Neural crest cell (in vitro differentiated cells): ENCODE measurements around the gene RXRA. TPM values are rescaled to one million over a fixed set of nuclear protein-coding genes. Genes with fewer than 3 reads are reported as not detected.
A peak's percentile ranks its signal among the peaks of the same experiment; 100 is the strongest.

Experiments
- DNase-seq: peaks from one replicate; pipeline ENCODE4 v3.0.0; 2021; ENCODE audit warnings: low read depth, mixed read lengths, low spot score
- H3K27ac Mint-ChIP-seq: one replicate; pipeline ENCODE4 v1.8.0; 2021; ENCODE audit warnings: mild to moderate bottlenecking, mixed read lengths; ENCODE audit not compliant: unreplicated experiment
- H3K27me3 Mint-ChIP-seq: 2 replicates; pipeline ENCODE4 v1.8.0; 2021; ENCODE audit warnings: low read depth, mild to moderate bottlenecking, mixed read lengths
- H3K36me3 Mint-ChIP-seq: 2 replicates; pipeline ENCODE4 v1.8.0; 2021; ENCODE audit warnings: low read depth, mild to moderate bottlenecking, mixed read lengths
- H3K4me1 Mint-ChIP-seq: 2 replicates; pipeline ENCODE4 v1.8.0; 2021; ENCODE audit warnings: mixed read lengths
- H3K4me3 Mint-ChIP-seq: one replicate; pipeline ENCODE4 v1.8.0; 2021; ENCODE audit warnings: mild to moderate bottlenecking, mixed read lengths
- H3K9me3 Mint-ChIP-seq: 2 replicates; pipeline ENCODE4 v1.8.0; 2021; ENCODE audit warnings: mixed read lengths
- CTCF ChIP-seq: fragments of 200-600 bp; sonication (generic); conservative IDR thresholded peaks from 2 replicates; pipeline ENCODE4 v1.5.0; 2021; ENCODE audit warnings: antibody characterized with exemption, mild to moderate bottlenecking
- total RNA-seq: library from RNA; stranded (reverse); gene quantifications from 2 replicates; pipeline ENCODE4 v1.2.1, GENCODE V29; 2021

RXRA gene
- total RNA-seq, 1 donor from 2014 or later, result 41.2 TPM

GRCh38 chr9:134466869-134467616 is 140.8 kb downstream of the RXRA start:
- H3K27ac Mint-ChIP-seq, result no peak overlapping the region
- H3K9me3 Mint-ChIP-seq, result no peaks in the 10 kb centered on the region
- H3K4me1 Mint-ChIP-seq, result peaks cover 4% of the 10 kb centered on the region
- H3K4me3 Mint-ChIP-seq, result no peak overlapping the region
- H3K27me3 Mint-ChIP-seq, result no peaks in the 10 kb centered on the region
- no peak for TF ChIP-seq CTCF
- H3K36me3 Mint-ChIP-seq, result no peaks in the 10 kb centered on the region
- no peak for DNase-seq

DNA sequence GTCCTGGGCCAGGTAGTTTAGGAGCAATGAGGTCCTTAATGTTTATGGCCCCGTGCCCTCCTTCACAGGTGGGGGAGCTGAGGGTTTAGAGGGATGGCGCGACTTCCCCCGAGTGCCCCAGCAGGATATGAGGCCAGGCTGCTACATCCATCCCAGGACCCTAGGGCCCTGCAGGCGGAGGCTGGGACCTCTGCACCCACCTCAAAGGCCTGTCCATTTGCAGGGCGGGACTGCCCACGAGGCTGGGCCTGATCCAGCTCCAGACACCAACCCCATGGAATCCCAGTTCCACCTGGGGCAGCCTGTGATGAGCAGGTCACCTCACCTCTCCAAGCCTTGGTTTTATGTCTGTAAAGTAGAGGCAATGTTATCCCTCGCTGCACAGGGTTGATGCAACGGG is 142.1 kb downstream of the RXRA start:
- Mint-ChIP-seq H3K9me3 (no peaks in the 10 kb centered on the region), H3K4me3 (no peak overlapping the region), H3K4me1 (no peaks in the 10 kb centered on the region), H3K27me3 (no peaks in the 10 kb centered on the region), H3K36me3 (no peaks in the 10 kb centered on the region), H3K27ac (no peak overlapping the region)
- no peak for DNase-seq
- no peak for TF ChIP-seq CTCF

GRCh38 chr9:134469041-134469875 is 143.0 kb downstream of the RXRA start:
- no peak overlapping the region for H3K27ac Mint-ChIP-seq
- no peak for TF ChIP-seq CTCF
- H3K9me3 Mint-ChIP-seq, result no peaks in the 10 kb centered on the region
- no peaks in the 10 kb centered on the region for H3K27me3 Mint-ChIP-seq
- no peaks in the 10 kb centered on the region for H3K36me3 Mint-ChIP-seq
- no peak for DNase-seq
- H3K4me3 Mint-ChIP-seq, result no peak overlapping the region
- no peaks in the 10 kb centered on the region for H3K4me1 Mint-ChIP-seq

GRCh38 chr9:134472256-134472655 is 146.0 kb downstream of the RXRA start:
- no peak for TF ChIP-seq CTCF
- Mint-ChIP-seq H3K9me3 (no peaks in the 10 kb centered on the region), H3K36me3 (no peaks in the 10 kb centered on the region), H3K27ac (no peak overlapping the region), H3K27me3 (no peaks in the 10 kb centered on the region), H3K4me1 (no peaks in the 10 kb centered on the region), H3K4me3 (no peak overlapping the region)
- no peak for DNase-seq

DNA sequence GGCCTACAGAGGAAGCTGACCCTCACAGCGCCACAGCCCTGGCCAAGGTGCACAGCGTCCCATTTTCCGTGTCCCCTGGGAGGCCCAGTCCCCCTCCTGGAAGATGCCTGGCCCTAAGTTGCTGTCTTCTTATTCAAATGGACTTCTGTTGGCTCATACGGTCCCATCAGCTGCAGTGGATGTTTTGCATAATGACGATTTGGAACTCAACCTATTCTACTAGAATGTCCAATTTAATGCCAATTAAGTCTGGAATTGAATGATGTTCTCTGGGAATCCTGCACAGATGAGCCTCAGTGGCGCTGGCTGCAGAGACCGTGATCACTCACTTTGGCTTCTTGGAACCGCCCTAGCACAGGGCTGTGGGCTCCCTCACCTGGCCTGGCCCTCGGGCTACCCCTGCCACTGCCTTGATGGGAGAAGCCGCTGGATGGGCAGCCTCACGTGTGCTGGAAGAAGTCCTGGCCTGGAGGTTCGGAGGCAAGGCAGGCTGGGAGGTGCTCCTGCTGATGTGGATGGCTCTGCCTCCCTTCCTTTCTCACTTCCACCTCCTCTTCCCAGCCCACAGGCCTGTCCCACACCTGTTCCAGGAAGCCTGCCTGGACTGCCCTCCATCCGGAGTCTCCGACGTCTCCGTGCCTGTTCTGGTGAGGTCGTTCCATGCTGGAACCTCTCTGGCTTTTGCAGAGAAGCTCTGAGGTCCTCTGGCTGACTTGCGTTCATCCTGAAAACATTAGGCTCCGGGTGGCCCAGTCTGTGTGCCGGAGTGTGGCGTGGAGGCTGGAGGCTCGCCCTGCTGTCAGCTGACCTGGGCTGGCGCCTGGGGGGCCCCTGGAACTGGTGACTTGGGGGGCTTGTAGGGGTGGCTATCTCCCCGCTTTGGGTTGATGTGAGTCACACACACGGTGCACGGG is 147.1 kb downstream of the RXRA start:
- no peaks in the 10 kb centered on the region for H3K36me3 Mint-ChIP-seq
- no peak overlapping the region for H3K4me3 Mint-ChIP-seq
- no peaks in the 10 kb centered on the region for H3K4me1 Mint-ChIP-seq
- H3K27me3 Mint-ChIP-seq, result no peaks in the 10 kb centered on the region
- no peak for DNase-seq
- peak overlapping the region; percentile 12 for H3K27ac Mint-ChIP-seq
- no peak for TF ChIP-seq CTCF
- no peaks in the 10 kb centered on the region for H3K9me3 Mint-ChIP-seq
